PC-9 (cell line): ENCODE measurements around the gene HOXC13. TPM values are rescaled to one million over a fixed set of nuclear protein-coding genes. Genes with fewer than 3 reads are reported as not detected.

Experiments
- BruUV-seq: library from RNA; stranded (reverse); fragments of 400-500 nt; replicated peaks from 2 replicates; lab custom pipeline; 2021; lab: Mats Ljungman, UMichigan
- CTCF ChIA-PET: fragments of 300-600 bp; sonication (Branson Sonifier 250); formaldehyde crosslinking; loops from one replicate; lab custom pipeline; 2022; ENCODE audit warnings: antibody characterized with exemption; lab: Charles Lee
- POLR2A ChIA-PET: fragments of 300-600 bp; sonication (Branson Sonifier 250); formaldehyde crosslinking; loops from one replicate; lab custom pipeline; 2022; ENCODE audit warnings: antibody characterized with exemption; ENCODE audit not compliant: unreplicated experiment; lab: Charles Lee
- DNase-seq, 2 experiments: peaks; one replicate each; pipeline versions ENCODE4 v3.0.0 to v3.0.0-alpha.2; 2015 to 2022; ENCODE audit warnings: mixed read lengths in 1 of 2
- H2AFZ ChIP-seq: fragments of 200-600 bp; sonication (generic); 2 replicates; pipeline ENCODE4 v1.8.1; 2017; ENCODE audit warnings: antibody characterized with exemption
- H3F3A ChIP-seq: fragments of 200-600 bp; sonication (generic); 2 replicates; pipeline ENCODE4 v1.8.1; 2017; ENCODE audit warnings: antibody characterized with exemption, mild to moderate bottlenecking, low read depth; ENCODE audit not compliant: insufficient read depth
- H3K27ac ChIP-seq: fragments of 200-600 bp; sonication (generic); 2 replicates; pipeline ENCODE4 v1.6.1; 2016; ENCODE audit warnings: mixed run types
- H3K27me3 ChIP-seq: fragments of 200-600 bp; sonication (generic); 2 replicates; pipeline ENCODE4 v1.6.1; 2016; ENCODE audit warnings: low read depth, mixed run types; ENCODE audit not compliant: insufficient read depth
- H3K36me3 ChIP-seq: fragments of 200-600 bp; sonication (generic); 2 replicates; pipeline ENCODE4 v1.6.1; 2016; ENCODE audit warnings: low read depth, mixed run types
- H3K4me1 ChIP-seq: fragments of 200-600 bp; sonication (generic); replicated peaks from 2 replicates; pipeline ENCODE4 v1.6.1; 2016; ENCODE audit warnings: mixed run types; ENCODE audit not compliant: insufficient read depth
- H3K4me2 ChIP-seq: fragments of 200-600 bp; sonication (generic); 2 replicates; pipeline ENCODE4 v1.6.1; 2017; ENCODE audit warnings: mixed run types
- H3K4me3 ChIP-seq: fragments of 200-600 bp; sonication (generic); 2 replicates; pipeline ENCODE4 v1.6.1; 2016; ENCODE audit warnings: mixed run types
- H3K79me2 ChIP-seq: fragments of 200-600 bp; sonication (generic); 2 replicates; pipeline ENCODE4 v1.6.1; 2017; ENCODE audit warnings: low read depth, mixed run types
- H3K9me2 ChIP-seq: fragments of 200-600 bp; sonication (generic); 2 replicates; pipeline ENCODE4 v1.8.1; 2017; ENCODE audit warnings: mild to moderate bottlenecking; ENCODE audit not compliant: insufficient read depth
- H3K9me3 ChIP-seq: fragments of 200-600 bp; sonication (generic); 2 replicates; pipeline ENCODE4 v1.8.1; 2016; ENCODE audit warnings: low read depth; ENCODE audit not compliant: insufficient read depth
- H4K20me1 ChIP-seq: fragments of 200-600 bp; sonication (generic); 2 replicates; pipeline ENCODE4 v1.8.1; 2017; ENCODE audit not compliant: insufficient read depth
- CTCF ChIP-seq: fragments of 200-600 bp; sonication (generic); conservative IDR thresholded peaks from 2 replicates; pipeline ENCODE4 v1.6.1; 2017; ENCODE audit warnings: mixed run types, antibody characterized with exemption, mild to moderate bottlenecking, moderate library complexity
- EZH2 ChIP-seq: fragments of 200-600 bp; sonication (generic); IDR thresholded peaks from 2 replicates; pipeline ENCODE4 v1.8.0; 2017; ENCODE audit warnings: antibody characterized with exemption, low read depth
- intact Hi-C: fragments of 100-400 bp; cut with micrococcal nuclease; formaldehyde crosslinking; loops from one replicate; pipeline ENCODE4 v1.10.0; 2022; ENCODE audit not compliant: unreplicated experiment
- total RNA-seq: library from RNA; stranded (reverse); gene quantifications from 2 replicates; pipeline ENCODE4 v1.2.3, GENCODE V29; 2021

HOXC13 gene
- total RNA-seq, 1 experiment from 2014 or later: 1.8 TPM

GRCh38 chr12:53954694-53955035, 16.0 kb downstream of the HOXC13 start, which contains the start of gene HOXC12:
Gene HOXC12, plus strand, starts transcription at chr12:53954903. Its CDS starts 27 bp downstream, at chr12:53954930.
- H3K27me3 ChIP-seq: no peaks in the 10 kb centered on the region
- H3K4me3 ChIP-seq: peak within 1 kb of the TSS; percentile 54
- peaks cover 15% of the 10 kb centered on the region for H3K4me1 ChIP-seq
- H3K9me2 ChIP-seq: no peaks in the 10 kb centered on the region
- H2AFZ ChIP-seq: no peak within 1 kb of the TSS
- POLR2A ChIA-PET: no interaction called here
- no peak for DNase-seq
- H3F3A ChIP-seq: peaks cover 14% of the 10 kb centered on the region; the same call in 1 of the 2 replicates
- H3K36me3 ChIP-seq: no peaks in the 10 kb centered on the region
- CTCF ChIA-PET: no interaction called here
- intact Hi-C loops: loop anchor here (5.0 kb wide), 1 partner anchor 87 kb away; no protein-coding TSS in a partner anchor
- no peaks in the 10 kb centered on the region for H3K79me2 ChIP-seq
- H4K20me1 ChIP-seq: no peaks in the 10 kb centered on the region
- BruUV-seq: no TSS peak
- H3K4me2 ChIP-seq: peak within 1 kb of the TSS; percentile 83
- no peaks in the 10 kb centered on the region for H3K9me3 ChIP-seq
- TF ChIP-seq EZH2: no peak
- TF ChIP-seq CTCF: no peak
- no peak within 1 kb of the TSS for H3K27ac ChIP-seq

GRCh38 chr12:53955036-53955775, 16.6 kb downstream of the HOXC13 start:
- Histone ChIP-seq H3F3A (peaks cover 14% of the 10 kb centered on the region; the same call in 1 of the 2 replicates), H3K27ac (no peak overlapping the region), H3K4me1 (peaks cover 15% of the 10 kb centered on the region), H3K4me3 (no peak overlapping the region), H3K9me3 (no peaks in the 10 kb centered on the region), H3K4me2 (no peak overlapping the region), H3K79me2 (no peaks in the 10 kb centered on the region), H3K9me2 (no peaks in the 10 kb centered on the region), H3K27me3 (no peaks in the 10 kb centered on the region), H4K20me1 (no peaks in the 10 kb centered on the region), H2AFZ (no peak overlapping the region), H3K36me3 (no peaks in the 10 kb centered on the region)
- CTCF ChIA-PET: interaction anchor here (0.5 kb wide), 1 partner anchor 152 kb away, joined by 10 read pairs; no protein-coding TSS in a partner anchor
- no peak for DNase-seq
- POLR2A ChIA-PET: no interaction called here
- TF ChIP-seq CTCF: no peak
- intact Hi-C loops: no loop called here
- no TSS peak for BruUV-seq

- H3K9me3 ChIP-seq: no peaks in the 10 kb centered on the region
- no peak overlapping the region for H3K27ac ChIP-seq
- H3F3A ChIP-seq: peaks cover 14% of the 10 kb centered on the region; the same call in 1 of the 2 replicates
- H3K27me3 ChIP-seq: no peaks in the 10 kb centered on the region
- H2AFZ ChIP-seq: no peak overlapping the region
- H3K4me1 ChIP-seq: peaks cover 15% of the 10 kb centered on the region
- H4K20me1 ChIP-seq: no peaks in the 10 kb centered on the region
- POLR2A ChIA-PET: no interaction called here
- no TSS peak for BruUV-seq
- no peaks in the 10 kb centered on the region for H3K79me2 ChIP-seq
- DNase-seq: no peak
- no peak for TF ChIP-seq CTCF
- TF ChIP-seq EZH2: no peak
- H3K4me3 ChIP-seq: no peak overlapping the region
- H3K4me2 ChIP-seq: no peak overlapping the region
- intact Hi-C loops: no loop called here
- H3K9me2 ChIP-seq: no peaks in the 10 kb centered on the region
- H3K36me3 ChIP-seq: no peaks in the 10 kb centered on the region
- CTCF ChIA-PET: no interaction called here
Observed at GRCh38 chr12:53955776-53956250, 17.2 kb downstream of the HOXC13 start.
